Mucosa of descending colon (tissue), 3 donors: ENCODE results near the gene KIF12. TPM values are rescaled to one million over a fixed set of nuclear protein-coding genes. Genes with fewer than 3 reads are reported as not detected.

Experiments
- ATAC-seq: fragments of 200-7000 bp; cut with Tn5 transposase; one replicate; pipeline ENCODE4 v1.9.1; 2020; ENCODE audit warnings: mild to moderate bottlenecking, moderate library complexity
- DNase-seq, 3 donors: peaks; one replicate each; pipeline ENCODE4 v3.0.0-alpha.2; 2020
- H3K36me3 ChIP-seq: fragments of 200-600 bp; one replicate; pipeline ENCODE4 v1.8.0; 2021; ENCODE audit warnings: low read depth, mild to moderate bottlenecking
- H3K4me1 ChIP-seq: fragments of 200-600 bp; one replicate; pipeline ENCODE4 v1.8.0; 2021; ENCODE audit warnings: low read depth, mild to moderate bottlenecking
- H3K4me3 ChIP-seq: fragments of 200-600 bp; one replicate; pipeline ENCODE4 v1.8.0; 2021; ENCODE audit warnings: mild to moderate bottlenecking
- H3K9me3 ChIP-seq: fragments of 200-600 bp; one replicate; pipeline ENCODE4 v1.8.0; 2021; ENCODE audit warnings: mild to moderate bottlenecking
- CTCF ChIP-seq: fragments of 200-600 bp; IDR thresholded peaks from one replicate; pipeline ENCODE4 v1.8.0; 2022; ENCODE audit warnings: antibody characterized with exemption, mild to moderate bottlenecking
- intact Hi-C, 2 donors: fragments of 100-400 bp; cut with DNase I in 1 of 2; cut with micrococcal nuclease in 1 of 2; formaldehyde crosslinking; loops; one replicate each; pipeline versions ENCODE4 v1.11.0 to v1.11.1; 2022; cut with DNase I, micrococcal nuclease
- total RNA-seq, 3 donors: library from RNA; stranded (reverse); fragmentation: NEBNext Ultra II Directional in 2 of 3; extraction: Animal tissue kit (Norgen Biotek cat#: 25700) in 2 of 3; gene quantifications; one replicate each; pipeline versions ENCODE4 v1.2.1 to v1.2.4, GENCODE V29; 2021 to 2023
- donor health status: DM: no; HTN: no; CAD: no; lungs with moderate emphysema.
- donor health status: DM: no; HTN: no; CAD: no.
- donor health status: DM: no; HTN: yes; CAD: no.

Gene KIF12
- total RNA-seq, 3 donors from 2014 or later: 12.3 to 36.9 (median 13.6) TPM

- intact Hi-C loops: no loop called here
- no peak overlapping the region for H3K4me3 ChIP-seq
- ATAC-seq: no peak
- H3K36me3 ChIP-seq: no peaks in the 10 kb centered on the region
- no peaks in the 10 kb centered on the region for H3K9me3 ChIP-seq
- TF ChIP-seq CTCF: no peak
- H3K4me1 ChIP-seq: no peaks in the 10 kb centered on the region
- DNase-seq: no peak
These were observed 22.4 kb upstream of the KIF12 start for GRCh38 chr9:114121227-114122135.

GRCh38 chr9:114120192-114121014, 21.3 kb upstream of the KIF12 start:
- DNase-seq: peak in 1 of 3 donors; percentile 34
- no peak overlapping the region for H3K4me3 ChIP-seq
- no peaks in the 10 kb centered on the region for H3K4me1 ChIP-seq
- H3K9me3 ChIP-seq: no peaks in the 10 kb centered on the region
- no peaks in the 10 kb centered on the region for H3K36me3 ChIP-seq
- peak; percentile 38 for ATAC-seq
- TF ChIP-seq CTCF: no peak
- intact Hi-C loops: no loop called here

GRCh38 chr9:114119242-114120191, 20.4 kb upstream of the KIF12 start:
- no peaks in the 10 kb centered on the region for H3K36me3 ChIP-seq
- ATAC-seq (no peak), DNase-seq (no peak)
- no peaks in the 10 kb centered on the region for H3K4me1 ChIP-seq
- no peaks in the 10 kb centered on the region for H3K9me3 ChIP-seq
- intact Hi-C loops: no loop called here
- no peak overlapping the region for H3K4me3 ChIP-seq
- no peak for TF ChIP-seq CTCF

GRCh38 chr9:114117996-114118830, 19.1 kb upstream of the KIF12 start:
- no peak overlapping the region for H3K4me3 ChIP-seq
- H3K9me3 ChIP-seq: no peaks in the 10 kb centered on the region
- TF ChIP-seq CTCF: no peak
- H3K4me1 ChIP-seq: peaks cover 2% of the 10 kb centered on the region
- intact Hi-C loops: no loop called here
- DNase-seq (no peak), ATAC-seq (no peak)
- H3K36me3 ChIP-seq: no peaks in the 10 kb centered on the region
